Neuronal stem cell (in vitro differentiated cells): ENCODE data around the gene MFSD2A.
A peak's percentile ranks its signal among the peaks of the same experiment; 100 is the strongest.

ENCODE experiments used
- DNase-seq: peaks from one replicate; pipeline ENCODE4 v3.0.0-alpha.2; 2013; ENCODE audit warnings: low spot score
- H2AFZ ChIP-seq: one replicate; pipeline ENCODE4 v1.6.1; 2013; ENCODE audit warnings: mild to moderate bottlenecking, low read length, inconsistent platforms
- H2AK5ac ChIP-seq: 2 replicates; pipeline ENCODE4 v1.6.1; 2013; ENCODE audit warnings: low read depth, mild to moderate bottlenecking, inconsistent platforms, low read length, moderate library complexity, mixed read lengths
- H2BK120ac ChIP-seq: 2 replicates; pipeline ENCODE4 v1.6.1; 2013; ENCODE audit warnings: low read depth, mild to moderate bottlenecking, inconsistent platforms, low read length, moderate library complexity, mixed read lengths
- H2BK12ac ChIP-seq: one replicate; pipeline ENCODE4 v1.6.1; 2013; ENCODE audit warnings: low read length, inconsistent platforms
- H2BK15ac ChIP-seq: 2 replicates; pipeline ENCODE4 v1.6.1; 2013; ENCODE audit warnings: mild to moderate bottlenecking, low read length, inconsistent platforms, mixed read lengths
- H2BK5ac ChIP-seq: one replicate; pipeline ENCODE4 v1.6.1; 2013; ENCODE audit warnings: inconsistent platforms, mild to moderate bottlenecking, low read length, moderate library complexity
- H3K14ac ChIP-seq: one replicate; pipeline ENCODE4 v1.6.1; 2013; ENCODE audit warnings: low read length, inconsistent platforms
- H3K18ac ChIP-seq: 2 replicates; pipeline ENCODE4 v1.6.1; 2013; ENCODE audit warnings: low read length, inconsistent platforms
- H3K23ac ChIP-seq: 2 replicates; pipeline ENCODE4 v1.6.1; 2013; ENCODE audit warnings: low read depth, mild to moderate bottlenecking, mixed read lengths, low read length, inconsistent platforms; ENCODE audit not compliant: poor library complexity
- H3K27ac ChIP-seq: replicated peaks from 3 replicates; pipeline ENCODE4 v1.5.1; 2013; ENCODE audit warnings: low read length, inconsistent platforms
- H3K27me3 ChIP-seq, 3 experiments: 2 replicates each; pipeline ENCODE4 v1.6.1; 2013; ENCODE audit warnings: low read length in 3 of 3, mild to moderate bottlenecking in 2 of 3, inconsistent platforms in 1 of 3, low read depth in 1 of 3, mixed read lengths in 1 of 3, moderate library complexity in 1 of 3; ENCODE audit not compliant: control insufficient read depth in 3 of 3, insufficient read depth in 3 of 3
- H3K36me3 ChIP-seq, 2 donors: replicated peaks in 1 of 2; 2 replicates each; pipeline ENCODE4 v1.6.1; 2013; ENCODE audit warnings: low read length in 2 of 2; ENCODE audit not compliant: control insufficient read depth in 2 of 2, insufficient read depth in 2 of 2
- H3K4ac ChIP-seq: 2 replicates; pipeline ENCODE4 v1.6.1; 2013; ENCODE audit warnings: inconsistent platforms, mild to moderate bottlenecking, low read length, moderate library complexity
- H3K4me1 ChIP-seq, 2 donors: 1 replicate in 1 of 2; 2 replicates in 1 of 2; pipeline ENCODE4 v1.6.1; 2013; ENCODE audit warnings: low read length in 2 of 2, low read depth in 1 of 2; ENCODE audit not compliant: control insufficient read depth in 2 of 2, insufficient read depth in 1 of 2
- H3K4me2 ChIP-seq: one replicate; pipeline ENCODE4 v1.6.1; 2013; ENCODE audit warnings: mild to moderate bottlenecking, low read length, inconsistent platforms; ENCODE audit not compliant: insufficient read depth, poor library complexity, severe bottlenecking
- H3K4me3 ChIP-seq, 2 donors: 2 replicates each; pipeline ENCODE4 v1.5.1; 2013; ENCODE audit warnings: low read length in 2 of 2, mild to moderate bottlenecking in 2 of 2, inconsistent platforms in 1 of 2, moderate library complexity in 1 of 2
- H3K79me1 ChIP-seq: one replicate; pipeline ENCODE4 v1.6.1; 2013; ENCODE audit warnings: low read depth, mild to moderate bottlenecking, inconsistent platforms, low read length, moderate library complexity
- H3K9ac ChIP-seq: one replicate; pipeline ENCODE4 v1.6.1; 2013; ENCODE audit warnings: mild to moderate bottlenecking, low read depth, low read length, inconsistent platforms; ENCODE audit not compliant: poor library complexity
- H3K9me3 ChIP-seq, 2 donors: replicated peaks in 1 of 2; 2 replicates each; pipeline versions ENCODE3 to v1.6.1; 2013; ENCODE audit warnings: low read length in 2 of 2, mild to moderate bottlenecking in 2 of 2, inconsistent platforms in 1 of 2, low read depth in 1 of 2, mixed read lengths in 1 of 2, moderate library complexity in 1 of 2; ENCODE audit not compliant: control insufficient read depth in 2 of 2, insufficient read depth in 1 of 2
- H4K8ac ChIP-seq: one replicate; pipeline ENCODE4 v1.6.1; 2013; ENCODE audit warnings: low read depth, mild to moderate bottlenecking, inconsistent platforms, low read length, moderate library complexity
- H4K91ac ChIP-seq: one replicate; pipeline ENCODE4 v1.6.1; 2013; ENCODE audit warnings: low read length, low read depth, mild to moderate bottlenecking, inconsistent platforms; ENCODE audit not compliant: poor library complexity
- WGBS, 2 donors: extraction: QIAGEN DNeasy Blood & Tissue Kit; methylation state at CpG; one replicate each; pipeline ENCODE4 v1.1.7; 2013; ENCODE audit warnings: missing lambda C conversion rate in 2 of 2, mixed read lengths in 1 of 2; ENCODE audit not compliant: insufficient read length in 2 of 2, insufficient replicate concordance in 1 of 2; ENCODE audit errors: extremely low coverage in 2 of 2; 5-methylcytosine and 5-hydroxymethylcytosine counted together

Gene MFSD2A

DNA sequence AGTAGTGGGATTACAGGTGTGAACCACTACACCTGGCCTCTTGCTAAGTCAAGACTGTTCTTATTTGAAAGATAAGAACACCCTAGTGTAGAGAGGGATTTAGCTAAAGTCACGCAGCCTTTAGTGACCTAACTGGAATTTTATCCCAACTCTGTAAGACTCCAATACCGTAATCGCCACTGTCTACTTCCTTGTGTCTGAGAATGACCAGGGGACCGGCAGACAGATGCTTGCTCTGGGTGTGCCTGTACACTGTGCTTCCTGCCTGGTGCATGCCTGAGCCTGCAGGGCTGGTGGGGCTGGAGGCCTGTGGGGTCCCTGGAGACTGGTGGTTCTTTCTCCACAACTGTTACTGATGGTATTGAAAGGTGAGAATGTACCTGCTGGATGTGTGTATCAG, 15.3 kb downstream of the MFSD2A start:
- Histone ChIP-seq H3K18ac (peak overlapping the region; percentile 29), H3K4ac (no peak overlapping the region), H3K9ac (no peak overlapping the region), H3K4me1 (peaks cover 0 to 1% of the 10 kb centered on the region in 2 donors), H3K14ac (no peak overlapping the region), H2BK15ac (no peak overlapping the region), H3K4me2 (no peak overlapping the region), H3K27ac (no peak overlapping the region), H3K79me1 (no peaks in the 10 kb centered on the region), H2AFZ (no peak overlapping the region), H2BK12ac (no peak overlapping the region), H3K36me3 (peaks cover 0 to 59% of the 10 kb centered on the region in 2 donors), H2BK120ac (no peak overlapping the region), H3K23ac (no peak overlapping the region), H2BK5ac (no peak overlapping the region), H4K8ac (no peak overlapping the region), H2AK5ac (no peak overlapping the region), H3K4me3 (no peak overlapping the region), H3K27me3 (no peaks in the 10 kb centered on the region), H4K91ac (no peak overlapping the region), H3K9me3 (no peaks in the 10 kb centered on the region)
- DNase-seq = no peak
- WGBS, 2 donors = no CpG with 5 or more reads among the region's 4 CpGs

DNA sequence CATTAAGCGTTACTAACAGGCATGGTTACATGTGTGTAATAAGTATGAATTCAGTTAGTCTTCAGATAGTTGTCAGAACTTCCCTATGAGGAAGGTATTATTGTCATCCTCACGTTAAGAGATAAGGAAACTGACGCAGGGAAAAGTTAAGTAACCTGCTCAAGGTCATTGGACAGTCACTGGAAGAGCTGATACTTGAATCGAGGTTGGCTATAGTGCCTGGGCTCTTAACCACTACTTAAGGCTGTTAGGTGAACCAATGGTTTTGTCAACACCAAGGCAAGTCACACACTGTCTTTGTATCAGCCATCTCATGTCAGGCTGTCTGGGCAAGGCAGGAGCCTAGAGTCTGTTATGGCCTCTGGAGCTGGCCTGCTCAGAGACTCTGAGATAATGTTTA, 16.2 kb downstream of the MFSD2A start:
- H3K4ac ChIP-seq = no peak overlapping the region
- H4K91ac ChIP-seq = no peak overlapping the region
- H2BK15ac ChIP-seq = no peak overlapping the region
- no peak for DNase-seq
- no peak overlapping the region for H2AK5ac ChIP-seq
- H2BK12ac ChIP-seq = no peak overlapping the region
- H3K27ac ChIP-seq = no peak overlapping the region
- no peak overlapping the region for H3K23ac ChIP-seq
- H2BK5ac ChIP-seq = no peak overlapping the region
- no peak overlapping the region for H4K8ac ChIP-seq
- H3K9me3 ChIP-seq = no peaks in the 10 kb centered on the region
- no peak overlapping the region for H2BK120ac ChIP-seq
- no peak overlapping the region for H2AFZ ChIP-seq
- H3K14ac ChIP-seq = no peak overlapping the region
- no peak overlapping the region for H3K18ac ChIP-seq
- no peaks in the 10 kb centered on the region for H3K79me1 ChIP-seq
- no CpG with 5 or more reads among the region's 4 CpGs for WGBS, 2 donors
- peaks cover 0 to 51% of the 10 kb centered on the region in 2 donors for H3K36me3 ChIP-seq
- no peak overlapping the region for H3K9ac ChIP-seq
- H3K27me3 ChIP-seq = no peaks in the 10 kb centered on the region
- H3K4me2 ChIP-seq = no peak overlapping the region
- no peak overlapping the region for H3K4me3 ChIP-seq
- H3K4me1 ChIP-seq = peaks cover 0 to 1% of the 10 kb centered on the region in 2 donors

DNA sequence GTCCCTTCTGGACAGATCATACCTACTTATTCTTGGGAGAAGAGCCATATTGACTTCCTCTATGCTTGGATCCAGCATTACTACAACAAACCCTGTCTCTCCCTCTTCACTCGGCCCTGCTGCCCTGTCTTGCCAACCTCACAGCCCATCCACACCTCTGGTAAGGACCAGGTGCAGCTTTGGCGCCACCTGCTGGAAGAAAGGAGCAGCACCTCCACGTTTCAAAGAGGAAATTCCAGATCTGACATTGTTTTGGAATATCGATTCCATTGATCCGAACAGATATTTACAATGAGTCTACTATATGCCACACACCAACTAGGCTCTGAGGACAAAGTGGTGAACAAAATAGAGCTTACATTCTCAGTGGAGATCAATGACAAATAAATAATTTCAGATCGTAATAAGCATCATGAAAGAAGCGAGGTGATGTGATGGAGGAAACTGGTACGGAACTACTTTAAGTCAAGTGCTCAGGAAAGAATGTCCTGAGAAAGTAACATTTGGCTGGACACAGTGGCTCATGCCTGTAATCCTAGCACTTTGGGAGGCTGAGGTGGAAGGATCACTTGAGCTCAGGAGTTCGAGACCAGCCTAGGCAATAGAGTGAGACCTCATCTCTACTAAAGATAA, 18.7 kb downstream of the MFSD2A start:
- H3K27me3 ChIP-seq = no peaks in the 10 kb centered on the region
- no peak overlapping the region for H2BK12ac ChIP-seq
- WGBS, 2 donors = no CpG with 5 or more reads among the region's 9 CpGs
- no peak overlapping the region for H3K9ac ChIP-seq
- no peak overlapping the region for H3K23ac ChIP-seq
- no peak overlapping the region for H2AK5ac ChIP-seq
- H3K4me1 ChIP-seq = peaks cover 0 to 1% of the 10 kb centered on the region in 2 donors
- peak overlapping the region; percentile 41 for H2AFZ ChIP-seq
- peak; percentile 75 for DNase-seq
- H3K14ac ChIP-seq = no peak overlapping the region
- no peak overlapping the region for H3K4me3 ChIP-seq
- H3K4ac ChIP-seq = no peak overlapping the region
- no peak overlapping the region for H4K91ac ChIP-seq
- no peaks in the 10 kb centered on the region for H3K79me1 ChIP-seq
- no peak overlapping the region for H2BK5ac ChIP-seq
- H3K4me2 ChIP-seq = no peak overlapping the region
- H3K18ac ChIP-seq = no peak overlapping the region
- no peak overlapping the region for H2BK120ac ChIP-seq
- no peak overlapping the region for H4K8ac ChIP-seq
- no peak overlapping the region for H2BK15ac ChIP-seq
- no peaks in the 10 kb centered on the region for H3K9me3 ChIP-seq
- no peak overlapping the region for H3K27ac ChIP-seq
- peaks cover 0 to 26% of the 10 kb centered on the region in 2 donors for H3K36me3 ChIP-seq

DNA sequence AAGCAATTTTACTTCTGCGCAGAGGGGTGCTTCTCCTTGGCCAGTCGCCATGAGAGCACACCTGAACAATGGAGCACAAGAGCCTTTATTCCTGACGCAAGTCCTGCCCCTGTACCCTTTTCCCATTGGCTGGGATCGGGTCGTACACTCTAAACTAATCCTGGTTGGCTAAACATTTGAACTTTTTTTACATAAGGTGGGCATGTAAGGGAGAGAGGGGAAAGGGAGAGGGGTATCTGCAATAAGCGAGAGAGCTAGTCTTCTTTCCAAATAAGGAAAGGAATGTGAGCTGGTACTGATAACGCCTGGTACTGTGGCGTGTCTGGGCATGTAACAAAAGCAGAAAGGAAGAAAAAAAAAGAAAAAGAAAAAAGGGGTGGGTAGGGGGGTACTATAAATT, 21.8 kb downstream of the MFSD2A start:
- no peak overlapping the region for H4K8ac ChIP-seq
- no peaks in the 10 kb centered on the region for H3K9me3 ChIP-seq
- H3K4me1 ChIP-seq = peaks cover 1 to 2% of the 10 kb centered on the region in 2 donors
- H3K14ac ChIP-seq = no peak overlapping the region
- no peak overlapping the region for H4K91ac ChIP-seq
- no peak overlapping the region for H2BK12ac ChIP-seq
- no peak overlapping the region for H3K18ac ChIP-seq
- no peaks in the 10 kb centered on the region for H3K27me3 ChIP-seq
- H2BK15ac ChIP-seq = no peak overlapping the region
- H3K4me2 ChIP-seq = no peak overlapping the region
- no peak overlapping the region for H2BK5ac ChIP-seq
- H3K23ac ChIP-seq = no peak overlapping the region
- H2AFZ ChIP-seq = no peak overlapping the region
- no peak overlapping the region for H3K4ac ChIP-seq
- no peak for DNase-seq
- H2AK5ac ChIP-seq = no peak overlapping the region
- H2BK120ac ChIP-seq = no peak overlapping the region
- WGBS, 2 donors = no CpG with 5 or more reads among the region's 8 CpGs
- no peak overlapping the region for H3K9ac ChIP-seq
- no peaks in the 10 kb centered on the region for H3K79me1 ChIP-seq
- H3K4me3 ChIP-seq = no peak overlapping the region
- H3K27ac ChIP-seq = no peak overlapping the region
- H3K36me3 ChIP-seq = no peaks in the 10 kb centered on the region
